Islet precursor cell (in vitro differentiated cells): Measurements from ENCODE around the gene NUCB2.
A peak's percentile ranks its signal among the peaks of the same experiment; 100 is the strongest.

Experiments
- DNase-seq: peaks from one replicate; pipeline ENCODE4 v3.0.0-alpha.2; 2018

Gene NUCB2

GRCh38 chr11:17343907-17344306 is 67.4 kb downstream of the NUCB2 start:
- DNase-seq = peak; percentile 77

- no peak for DNase-seq
Observed at GRCh38 chr11:17347676-17348075, 71.1 kb downstream of the NUCB2 start.

GRCh38 chr11:17350455-17351171 is 74.1 kb downstream of the NUCB2 start:
- DNase-seq = no peak

GRCh38 chr11:17351172-17351509 is 74.6 kb downstream of the NUCB2 start:
- no peak for DNase-seq

GRCh38 chr11:17351510-17352176 is 75.1 kb downstream of the NUCB2 start, which contains the start of gene NCR3LG1:
NCR3LG1 (plus strand) TSS chr11:17351800; CDS start chr11:17351970, 170 bp downstream.
- peak; percentile 70 for DNase-seq

GRCh38 chr11:17352950-17353820 is 76.6 kb downstream of the NUCB2 start:
- DNase-seq = peak; percentile 89

- DNase-seq = no peak
Observed at GRCh38 chr11:17353821-17354600, 77.5 kb downstream of the NUCB2 start.

- DNase-seq = peak; percentile 75
Observed at GRCh38 chr11:17354601-17354991, 78.1 kb downstream of the NUCB2 start.

GRCh38 chr11:17366495-17366894 is 90.0 kb downstream of the NUCB2 start:
- peak; percentile 6 for DNase-seq

- DNase-seq = no peak
Observed at GRCh38 chr11:17368551-17368950, 92.0 kb downstream of the NUCB2 start.

- no peak for DNase-seq
Observed at GRCh38 chr11:17369094-17369493, 92.6 kb downstream of the NUCB2 start.

- no peak for DNase-seq
Observed at GRCh38 chr11:17369684-17370243, 93.2 kb downstream of the NUCB2 start.

- no peak for DNase-seq
Observed at GRCh38 chr11:17371614-17372013, 95.1 kb downstream of the NUCB2 start.

GRCh38 chr11:17375547-17375946 is 99.0 kb downstream of the NUCB2 start:
- no peak for DNase-seq

GRCh38 chr11:17376493-17376892 is 100.0 kb downstream of the NUCB2 start:
- DNase-seq = no peak

GRCh38 chr11:17378655-17379054 is 102.1 kb downstream of the NUCB2 start:
- no peak for DNase-seq

- DNase-seq = no peak
Observed at GRCh38 chr11:17379383-17380180, 103.0 kb downstream of the NUCB2 start.

- no peak for DNase-seq
Observed at GRCh38 chr11:17381156-17381555, 104.6 kb downstream of the NUCB2 start.
